NCI-H82 (cell line): Measurements from ENCODE around the gene DOCK4.
A peak's percentile ranks its signal among the peaks of the same experiment; 100 is the strongest.
"Not testable (repeated sequence)": the region's sequence is repeated elsewhere in the genome, so short reads cannot be mapped to it uniquely, and the experiment has no call there.

Experiments
- DNase-seq: peaks from one replicate; lab custom pipeline; 2025; lab: John Stamatoyannopoulos, UW

The DOCK4 gene

DNA sequence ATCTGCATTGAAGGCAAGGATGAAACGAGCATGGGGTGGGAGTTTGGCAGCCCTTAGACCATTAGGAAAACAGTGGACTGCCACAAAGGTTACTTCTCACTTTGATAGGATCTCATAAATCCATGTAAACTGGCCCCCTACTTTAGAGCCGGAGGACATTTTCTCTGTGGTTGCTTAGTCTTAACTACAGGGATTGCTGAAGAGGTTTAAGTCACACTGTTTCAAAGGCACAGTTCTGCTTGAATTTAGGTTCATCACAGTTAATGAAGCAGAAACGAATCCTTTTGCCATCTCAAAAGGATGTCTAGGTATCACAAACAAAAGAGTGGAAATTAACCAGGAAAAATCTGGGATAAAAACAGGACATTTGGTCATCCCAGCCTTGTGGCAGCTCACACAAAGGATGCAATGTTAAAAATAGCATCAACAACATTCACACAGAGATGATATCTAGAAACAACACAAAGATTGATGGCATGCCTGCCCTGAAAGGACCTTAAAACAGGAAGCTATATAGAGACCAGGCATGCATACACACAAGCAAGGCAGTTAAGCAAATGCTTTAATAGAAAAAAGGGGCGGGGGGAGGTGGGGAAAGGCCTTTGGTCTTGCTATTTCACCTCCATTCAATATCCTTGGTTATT lies 74.0 kb downstream of the DOCK4 start:
- DNase-seq = no peak

GRCh38 chr7:112130729-112131410 lies 75.3 kb downstream of the DOCK4 start:
- DNase-seq = no peak

DNA sequence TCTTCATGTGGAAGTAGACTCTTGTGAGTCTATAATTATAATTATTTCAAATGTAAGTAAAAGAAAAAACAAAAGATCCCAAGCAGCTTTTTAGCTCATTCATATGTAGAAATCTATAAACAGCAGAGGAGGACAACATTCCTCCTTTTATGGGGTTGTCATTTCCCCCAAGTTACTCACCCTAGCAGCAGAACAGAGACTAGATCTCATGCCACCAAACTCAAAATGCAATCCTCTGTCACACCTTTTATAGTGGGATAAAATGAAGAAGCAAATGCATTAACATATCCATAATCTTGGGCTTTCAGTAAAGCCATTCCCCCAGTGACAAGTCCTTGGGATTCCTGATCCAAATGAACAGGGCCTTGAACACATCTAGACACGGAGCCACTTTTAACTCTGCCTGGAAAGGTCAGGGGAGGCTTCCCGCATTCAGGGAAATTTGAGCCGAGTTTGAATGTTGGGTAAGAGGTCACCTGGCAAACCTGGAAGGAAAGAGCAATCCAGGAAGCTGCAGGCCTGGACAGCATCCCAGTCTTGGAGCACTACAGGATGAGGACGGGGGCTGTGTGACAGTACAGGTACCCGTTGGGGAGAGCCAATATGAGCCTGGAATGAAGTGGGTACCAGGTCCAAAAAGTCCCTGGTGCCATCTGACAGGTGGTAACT lies 76.4 kb downstream of the DOCK4 start:
- DNase-seq = no peak

DNA sequence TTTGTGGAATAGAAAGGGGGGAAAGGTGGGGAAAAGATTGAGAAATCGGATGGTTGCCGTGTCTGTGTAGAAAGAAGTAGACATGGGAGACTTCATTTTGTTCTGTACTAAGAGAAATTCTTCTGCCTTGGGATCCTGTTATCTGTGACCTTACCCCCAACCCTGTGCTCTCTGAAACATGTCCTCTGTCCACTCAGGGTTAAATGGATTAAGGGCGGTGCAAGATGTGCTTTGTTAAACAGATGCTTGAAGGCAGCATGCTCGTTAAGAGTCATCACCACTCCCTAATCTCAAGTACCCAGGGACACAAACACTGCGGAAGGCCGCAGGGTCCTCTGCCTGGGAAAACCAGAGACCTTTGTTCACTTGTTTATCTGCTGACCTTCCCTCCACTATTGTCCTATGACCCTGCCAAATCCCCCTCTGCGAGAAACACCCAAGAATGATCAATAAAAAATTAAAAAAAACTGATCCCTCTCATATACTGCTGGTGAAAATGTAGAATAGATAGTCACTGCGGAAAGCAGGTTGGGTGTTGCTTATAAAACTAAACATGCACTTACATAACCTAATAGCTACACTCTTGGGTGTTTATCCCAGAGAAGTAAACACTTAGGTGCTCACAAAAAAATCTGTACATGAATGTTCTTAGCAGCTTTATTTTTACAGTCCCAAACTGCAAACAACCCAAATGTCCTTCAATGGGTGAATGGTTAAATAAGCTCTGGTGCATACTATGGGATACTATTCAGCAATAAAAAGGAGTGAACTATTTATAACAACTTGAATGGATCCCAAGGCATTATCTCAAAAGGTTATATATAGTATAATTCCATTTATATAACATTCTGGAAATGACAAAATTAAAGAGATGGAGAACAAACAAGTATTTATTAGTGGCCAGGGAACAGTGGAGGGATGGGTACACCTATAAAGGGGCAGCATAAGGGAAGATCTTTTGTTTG lies 77.5 kb downstream of the DOCK4 start:
- peak; percentile 59 for DNase-seq

DNA sequence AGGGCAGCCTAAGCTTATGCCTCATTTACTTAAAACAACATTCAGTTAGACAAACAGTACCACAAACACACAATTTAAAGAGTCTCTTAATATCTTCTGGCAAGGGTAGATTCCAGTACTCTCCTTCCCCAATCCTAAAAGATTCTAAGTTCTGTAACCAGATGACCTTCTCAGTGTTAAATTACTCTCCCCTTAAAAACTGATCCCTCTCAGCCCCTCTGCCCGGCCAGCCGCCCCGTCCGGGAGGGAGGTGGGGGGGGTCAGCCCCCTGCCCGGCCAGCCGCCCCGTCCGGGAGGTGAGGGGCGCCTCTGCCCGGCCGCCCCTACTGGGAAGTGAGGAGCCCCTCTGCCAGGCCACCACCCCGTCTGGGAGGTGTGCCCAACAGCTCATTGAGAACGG lies 78.2 kb downstream of the DOCK4 start:
- DNase-seq = not testable (repeated sequence)

GRCh38 chr7:112125250-112125649 lies 80.9 kb downstream of the DOCK4 start:
- no peak for DNase-seq

- no peak for DNase-seq
These were observed 82.0 kb downstream of the DOCK4 start for GRCh38 chr7:112124061-112124766.

DNA sequence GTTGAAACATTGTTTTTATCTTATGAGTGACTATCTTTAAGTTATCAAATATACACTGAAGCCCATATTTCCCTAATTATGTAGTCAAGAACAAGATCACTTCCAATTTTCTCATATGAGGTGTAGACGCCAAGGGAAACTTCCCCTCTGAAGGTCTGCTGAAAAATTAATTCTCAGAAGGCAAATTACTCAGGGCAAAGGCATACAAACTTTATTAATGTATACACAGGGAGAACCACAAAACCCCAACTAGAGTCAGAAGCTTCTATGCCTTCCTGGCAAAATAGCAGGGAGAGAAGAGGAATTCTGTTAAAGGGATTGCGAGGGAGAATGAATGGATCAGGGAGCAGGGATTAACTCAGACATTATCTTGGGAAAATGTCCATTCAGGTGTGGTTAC lies 83.4 kb downstream of the DOCK4 start:
- peak; percentile 15 for DNase-seq

- no peak for DNase-seq
These were observed 84.1 kb downstream of the DOCK4 start for GRCh38 chr7:112122144-112122543.

- DNase-seq = no peak
These were observed 84.9 kb downstream of the DOCK4 start for GRCh38 chr7:112121318-112121717.

DNA sequence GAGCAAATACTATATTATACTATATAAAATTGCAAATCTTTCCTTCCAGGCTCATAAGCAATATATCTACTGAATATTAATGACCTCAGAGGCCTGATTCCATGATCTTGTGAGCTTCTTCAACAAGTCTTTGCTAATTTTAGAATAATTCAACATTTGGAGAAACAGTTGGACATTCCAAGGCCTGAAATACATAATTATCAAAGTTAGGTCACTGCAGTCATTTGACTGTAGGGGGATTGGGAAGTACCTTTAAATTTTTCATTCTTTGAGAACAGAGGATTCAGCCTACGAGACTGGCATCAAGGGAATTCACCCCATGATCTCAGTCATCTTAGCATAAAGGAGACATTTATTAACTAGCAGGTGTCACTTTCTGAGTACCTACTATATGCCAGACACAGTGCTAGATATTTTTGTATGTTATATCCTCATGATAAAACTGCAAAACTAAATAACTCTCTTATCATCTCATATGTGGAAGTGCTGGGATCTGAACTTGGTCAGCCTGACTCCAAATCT lies 85.4 kb downstream of the DOCK4 start:
- no peak for DNase-seq

DNA sequence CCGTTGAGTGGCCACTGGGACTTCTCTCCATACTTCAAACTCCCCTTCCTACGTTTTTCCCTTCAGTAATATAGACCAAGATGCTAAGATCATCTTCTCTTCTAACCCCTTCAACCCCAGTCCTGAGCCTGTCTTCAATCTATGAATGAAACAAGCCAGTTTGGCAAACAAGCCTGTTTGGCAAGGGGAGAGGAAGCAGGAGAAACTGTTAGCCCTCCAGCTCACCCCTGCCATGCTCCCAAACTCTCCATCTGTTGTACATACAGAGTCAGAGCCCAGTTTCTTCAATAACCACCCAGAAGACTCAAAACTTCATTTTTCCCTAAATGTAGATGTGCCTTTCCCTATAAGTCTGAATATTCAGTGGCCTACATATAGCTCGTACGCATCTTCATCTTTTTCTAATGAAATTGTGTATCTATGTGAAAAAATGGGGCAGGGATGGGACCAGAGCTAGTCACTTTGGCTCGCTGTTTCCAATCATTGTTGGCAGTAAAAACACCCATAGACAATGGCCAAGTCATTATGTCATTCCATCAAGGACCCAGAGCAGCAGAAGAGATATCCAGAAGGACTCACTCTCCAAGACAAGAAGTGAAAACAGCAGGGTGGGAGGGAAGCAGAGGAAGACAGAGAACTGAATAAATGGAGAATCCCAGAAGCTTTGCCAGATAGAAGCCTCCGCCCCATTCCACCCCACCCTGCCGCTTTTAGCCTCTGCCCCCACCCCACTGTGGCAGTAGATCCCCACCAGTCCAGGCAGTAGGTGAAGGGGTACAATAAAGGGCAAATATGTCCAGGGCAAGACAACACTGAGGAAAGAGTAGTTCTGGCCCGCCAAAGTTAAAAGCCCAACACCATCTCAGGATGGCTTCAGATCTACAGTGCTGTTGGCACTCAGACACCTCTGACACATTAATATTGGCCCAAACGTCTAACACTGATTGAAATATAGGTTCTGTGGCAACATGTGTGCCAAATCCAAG lies 87.3 kb downstream of the DOCK4 start:
- no peak for DNase-seq

GRCh38 chr7:112116894-112117293 lies 89.3 kb downstream of the DOCK4 start:
- DNase-seq = no peak

DNA sequence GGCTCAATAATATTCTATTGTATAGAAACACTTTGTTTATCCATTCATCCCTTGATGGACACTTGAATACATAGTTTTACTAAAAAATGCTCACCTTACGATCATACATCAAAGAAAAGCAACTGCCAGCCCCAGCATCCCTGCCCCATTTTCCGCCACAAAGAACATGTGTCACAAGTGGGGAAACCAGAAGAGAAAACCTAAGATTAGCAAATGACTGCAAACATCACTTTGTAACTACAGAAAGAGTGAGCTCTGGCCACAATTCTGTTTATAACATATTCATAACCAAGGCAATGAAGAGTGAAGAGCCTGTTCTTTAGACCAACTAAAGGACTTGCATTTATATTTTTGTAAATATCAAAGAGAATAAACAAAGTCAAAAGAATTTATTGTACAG lies 89.8 kb downstream of the DOCK4 start:
- DNase-seq = no peak

DNA sequence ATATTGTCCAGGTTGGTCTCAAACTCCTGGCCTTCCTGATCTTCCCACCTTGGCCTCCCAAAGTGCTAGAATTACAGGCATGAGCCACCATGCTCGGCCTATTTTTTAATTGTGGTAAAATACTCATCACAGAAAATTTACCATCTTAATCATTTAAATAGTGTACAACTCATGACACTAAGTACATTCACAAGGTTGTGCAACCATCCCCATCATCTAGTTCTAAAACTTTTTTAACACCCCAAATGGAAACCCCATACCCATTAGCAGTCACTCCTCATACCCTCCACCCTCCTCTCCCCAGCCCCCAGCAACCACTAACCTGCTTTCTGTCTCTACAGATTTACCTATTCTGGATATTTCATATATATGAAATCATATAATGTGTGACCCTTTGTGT lies 90.3 kb downstream of the DOCK4 start:
- no peak for DNase-seq

DNA sequence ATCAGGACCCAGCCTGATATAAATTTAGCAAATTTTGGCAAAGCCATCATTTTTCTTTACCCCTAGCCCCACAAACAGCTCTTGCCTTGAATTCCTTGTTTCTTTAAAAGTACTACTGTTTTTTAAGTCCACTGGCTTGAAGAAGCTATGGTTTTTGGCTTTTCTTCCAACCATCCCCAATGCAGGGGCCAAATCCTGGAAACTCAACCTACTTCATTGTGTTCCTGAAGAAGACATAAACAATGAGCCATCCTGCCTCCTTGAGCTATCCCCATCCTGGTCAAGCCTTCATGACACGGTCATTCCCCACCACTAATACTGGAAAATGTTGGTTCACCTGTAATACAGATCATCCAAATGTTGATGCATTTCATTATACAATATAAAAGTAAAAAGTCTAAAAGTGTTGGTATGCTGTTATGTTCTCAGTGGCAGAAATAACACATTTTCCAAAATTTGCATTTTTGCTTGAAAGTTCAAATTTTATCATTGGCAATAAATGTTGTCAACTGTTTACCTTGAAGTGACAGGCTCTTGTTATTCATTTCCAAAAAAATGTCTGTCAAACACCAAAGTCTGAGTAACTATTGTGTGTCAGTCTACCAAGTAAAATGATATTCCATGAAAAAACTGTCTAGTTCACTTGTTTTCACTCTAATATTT lies 92.2 kb downstream of the DOCK4 start:
- no peak for DNase-seq

DNA sequence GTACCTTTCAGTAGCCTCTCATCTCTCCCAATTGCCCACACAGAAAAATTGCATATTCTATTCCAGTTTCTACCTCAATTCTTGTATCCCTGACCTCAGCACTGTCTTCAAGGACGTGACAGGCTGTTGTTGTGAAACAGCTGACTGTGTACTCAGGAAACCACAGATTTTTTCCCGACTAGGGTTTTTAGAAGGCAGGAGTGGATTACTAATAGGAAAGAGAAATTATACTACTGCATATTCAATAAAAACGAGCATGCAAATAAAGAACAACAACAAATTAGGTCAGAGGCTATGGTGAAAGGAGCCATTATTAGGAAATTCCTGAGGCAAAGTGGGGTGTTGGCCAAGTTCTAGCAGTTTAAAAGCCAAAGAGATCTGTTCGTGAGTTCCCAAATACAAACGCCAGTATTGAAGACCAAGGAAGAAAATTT lies 93.4 kb downstream of the DOCK4 start:
- no peak for DNase-seq

DNA sequence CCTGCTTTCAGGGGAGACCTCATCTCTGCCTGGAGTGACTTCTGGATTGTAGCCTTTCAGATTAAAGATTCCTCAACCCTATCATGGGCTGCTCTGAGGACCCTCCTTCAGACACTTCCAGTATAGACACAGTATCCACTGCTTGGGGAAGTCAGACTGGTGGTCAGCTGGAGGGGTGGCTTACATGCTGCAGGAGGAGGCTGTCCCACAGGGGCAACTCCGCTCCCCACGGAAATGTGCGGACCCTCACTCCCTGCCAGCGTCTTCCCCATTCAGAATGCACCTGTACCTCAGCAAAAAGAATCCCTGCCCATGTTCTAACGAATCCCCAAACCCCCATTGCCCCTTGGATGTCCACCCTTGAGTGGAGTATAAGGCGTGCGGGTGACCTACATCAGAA lies 95.5 kb downstream of the DOCK4 start:
- no peak for DNase-seq

GRCh38 chr7:112110175-112110574 lies 96.0 kb downstream of the DOCK4 start:
- no peak for DNase-seq

GRCh38 chr7:112108981-112109380 lies 97.2 kb downstream of the DOCK4 start:
- no peak for DNase-seq
